ENCODE results near the gene CPLANE1.
"Not testable (repeated sequence)": the region's sequence is repeated elsewhere in the genome, so short reads cannot be mapped to it uniquely, and the experiment has no call there.

CPLANE1 gene

GRCh38 chr5:37272511-37272910 is 23.3 kb upstream of the CPLANE1 start:
- Histone ChIP-seq H4K20me1 (ENCODE audit: control insufficient read depth, insufficient read depth, low read depth, low read length) (no peaks in the 10 kb centered on the region), H3K79me2 (ENCODE audit: control insufficient read depth, low read length) (no peaks in the 10 kb centered on the region), H3K4me1 (ENCODE audit: control insufficient read depth, low read length) (no peaks in the 10 kb centered on the region), H3K36me3 (ENCODE audit: control insufficient read depth, low read length) (no peaks in the 10 kb centered on the region), H3K27me3 (ENCODE audit: control insufficient read depth, low read length) (no peaks in the 10 kb centered on the region), H3F3A (ENCODE audit: control insufficient read depth, insufficient read depth) (no peaks in the 10 kb centered on the region), H3K27ac (ENCODE audit: low read depth, low read length) (no peak overlapping the region), H3K9me2 (replicated peaks; ENCODE audit: control insufficient read depth, low read length) (no peaks in the 10 kb centered on the region), H3K4me3 (ENCODE audit: low read length) (no peak overlapping the region), H3K9me3 (ENCODE audit: control insufficient read depth, insufficient read depth, low read length) (no peaks in the 10 kb centered on the region), H3K4me2 (ENCODE audit: low read length) (no peak overlapping the region)
- TF ChIP-seq CTCF (IDR thresholded peaks at IDR 0.05; ENCODE audit: low read depth, low read length, poor library complexity, severe bottlenecking), result no peak
- TF ChIP-seq EZH2phosphoT487 (IDR thresholded peaks at IDR 0.05; ENCODE audit: borderline replicate concordance, low read length), result no peak

- not testable (repeated sequence) for H3K9me3 ChIP-seq (ENCODE audit: control insufficient read depth, insufficient read depth, low read length); H3K4me3 ChIP-seq (ENCODE audit: low read length); H3K36me3 ChIP-seq (ENCODE audit: control insufficient read depth, low read length); H3K4me1 ChIP-seq (ENCODE audit: control insufficient read depth, low read length); H3F3A ChIP-seq (ENCODE audit: control insufficient read depth, insufficient read depth); H3K27me3 ChIP-seq (ENCODE audit: control insufficient read depth, low read length); H3K79me2 ChIP-seq (ENCODE audit: control insufficient read depth, low read length); H3K9me2 ChIP-seq (replicated peaks; ENCODE audit: control insufficient read depth, low read length); H4K20me1 ChIP-seq (ENCODE audit: control insufficient read depth, insufficient read depth, low read depth, low read length); H3K27ac ChIP-seq (ENCODE audit: low read depth, low read length); H3K4me2 ChIP-seq (ENCODE audit: low read length)
Observed at GRCh38 chr5:37268100-37268499, 18.9 kb upstream of the CPLANE1 start.

GRCh38 chr5:37255774-37256358 is 6.7 kb upstream of the CPLANE1 start:
- Histone ChIP-seq H3K9me3 (ENCODE audit: control insufficient read depth, insufficient read depth, low read length) (no peaks in the 10 kb centered on the region; the same call in 1 of the 2 replicates), H3K79me2 (ENCODE audit: control insufficient read depth, low read length) (no peaks in the 10 kb centered on the region), H3F3A (ENCODE audit: control insufficient read depth, insufficient read depth) (no peaks in the 10 kb centered on the region), H3K27me3 (ENCODE audit: control insufficient read depth, low read length) (no peaks in the 10 kb centered on the region), H3K36me3 (ENCODE audit: control insufficient read depth, low read length) (no peaks in the 10 kb centered on the region), H3K4me3 (ENCODE audit: low read length) (no peak overlapping the region), H3K27ac (ENCODE audit: low read depth, low read length) (no peak overlapping the region), H3K9me2 (replicated peaks; ENCODE audit: control insufficient read depth, low read length) (no peaks in the 10 kb centered on the region), H4K20me1 (ENCODE audit: control insufficient read depth, insufficient read depth, low read depth, low read length) (no peaks in the 10 kb centered on the region), H3K4me2 (ENCODE audit: low read length) (no peak overlapping the region), H3K4me1 (ENCODE audit: control insufficient read depth, low read length) (no peaks in the 10 kb centered on the region)
- TF ChIP-seq EZH2phosphoT487 (IDR thresholded peaks at IDR 0.05; ENCODE audit: borderline replicate concordance, low read length), result no peak
- TF ChIP-seq CTCF (IDR thresholded peaks at IDR 0.05; ENCODE audit: low read depth, low read length, poor library complexity, severe bottlenecking), result no peak

- no peak for TF ChIP-seq CTCF (IDR thresholded peaks at IDR 0.05; ENCODE audit: low read depth, low read length, poor library complexity, severe bottlenecking)
- TF ChIP-seq EZH2phosphoT487 (IDR thresholded peaks at IDR 0.05; ENCODE audit: borderline replicate concordance, low read length), result no peak
- H3K27ac ChIP-seq (ENCODE audit: low read depth, low read length), result no peak overlapping the region
- no peak overlapping the region for H3K4me2 ChIP-seq (ENCODE audit: low read length)
- peaks cover 2% of the 10 kb centered on the region for H3K4me1 ChIP-seq (ENCODE audit: control insufficient read depth, low read length)
- H3F3A ChIP-seq (ENCODE audit: control insufficient read depth, insufficient read depth), result no peaks in the 10 kb centered on the region
- H3K9me3 ChIP-seq (ENCODE audit: control insufficient read depth, insufficient read depth, low read length), result no peaks in the 10 kb centered on the region; the same call in 1 of the 2 replicates
- no peaks in the 10 kb centered on the region for H3K79me2 ChIP-seq (ENCODE audit: control insufficient read depth, low read length)
- H3K9me2 ChIP-seq (replicated peaks; ENCODE audit: control insufficient read depth, low read length), result no peaks in the 10 kb centered on the region
- H3K36me3 ChIP-seq (ENCODE audit: control insufficient read depth, low read length), result no peaks in the 10 kb centered on the region
- H3K27me3 ChIP-seq (ENCODE audit: control insufficient read depth, low read length), result peaks cover 4% of the 10 kb centered on the region
- H3K4me3 ChIP-seq (ENCODE audit: low read length), result no peak overlapping the region
- no peaks in the 10 kb centered on the region for H4K20me1 ChIP-seq (ENCODE audit: control insufficient read depth, insufficient read depth, low read depth, low read length)
Observed at GRCh38 chr5:37254581-37254980, 5.4 kb upstream of the CPLANE1 start.
